HG03457 (cell line): Measurements from ENCODE around the gene SLX4.

Experiments used
- ATAC-seq: cut with Tn5 transposase; IDR thresholded peaks from one replicate; pipeline ENCODE4 v1.9.1; 2021; ENCODE audit warnings: moderate number of reproducible peaks; ENCODE audit not compliant: unreplicated experiment

Gene SLX4

DNA sequence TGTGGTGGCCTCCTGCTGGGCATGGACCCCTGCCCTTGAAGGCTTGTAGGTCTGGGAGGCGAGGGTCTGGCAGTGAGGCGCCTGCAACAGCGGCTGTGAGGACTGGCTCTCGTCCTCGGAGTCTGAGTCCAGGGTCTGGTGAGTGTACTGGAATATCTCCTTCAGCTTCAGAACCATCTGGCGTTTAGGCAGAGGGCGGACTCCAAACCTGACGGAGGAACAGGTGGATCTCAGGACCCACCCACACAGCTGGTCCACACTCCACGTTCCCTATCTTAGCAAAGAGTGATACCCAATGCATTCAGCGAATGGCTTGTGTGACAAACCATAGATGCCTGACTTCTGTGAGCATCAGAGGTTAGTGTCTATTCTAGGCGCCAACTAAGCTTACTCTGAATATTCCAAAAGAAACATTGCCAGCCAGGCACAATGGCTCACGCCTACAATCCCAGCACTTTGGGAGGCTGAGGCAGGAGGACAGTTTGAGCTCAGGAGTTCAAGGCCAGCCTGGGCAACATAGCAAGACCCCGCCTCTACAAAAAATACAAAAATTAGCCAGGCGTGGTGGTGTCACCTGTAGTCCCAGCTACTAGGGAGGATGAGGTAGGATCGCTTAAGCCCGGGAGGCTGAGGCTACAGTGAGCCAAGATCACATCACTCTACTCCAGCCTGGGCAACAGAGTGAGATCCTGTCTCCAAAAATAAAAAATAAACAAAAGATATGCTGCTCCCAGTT, 27.9 kb downstream of the SLX4 start:
- no peak for ATAC-seq

GRCh38 chr16:3582276-3583165, 28.9 kb downstream of the SLX4 start:
- ATAC-seq: no peak

DNA sequence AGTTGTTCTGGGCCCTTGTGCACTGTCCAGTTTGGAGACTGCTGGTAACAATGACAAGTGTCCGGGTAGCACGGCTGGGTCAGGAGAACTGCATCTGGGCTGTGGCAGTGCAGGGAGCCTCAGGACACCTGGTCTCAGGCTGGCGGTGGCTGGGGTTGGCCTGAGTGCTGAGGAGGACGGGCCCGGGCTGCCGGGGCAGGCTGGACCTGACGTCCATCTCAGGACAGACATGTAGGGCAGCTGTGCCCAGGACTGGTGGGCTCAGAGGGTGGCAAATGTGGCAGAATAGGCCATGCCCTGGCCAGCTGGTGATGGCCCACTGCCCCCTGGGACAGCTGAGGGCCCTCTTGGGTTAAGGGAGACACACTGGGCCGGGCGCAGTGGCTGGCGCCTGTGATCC, 30.0 kb downstream of the SLX4 start:
- ATAC-seq: no peak

DNA sequence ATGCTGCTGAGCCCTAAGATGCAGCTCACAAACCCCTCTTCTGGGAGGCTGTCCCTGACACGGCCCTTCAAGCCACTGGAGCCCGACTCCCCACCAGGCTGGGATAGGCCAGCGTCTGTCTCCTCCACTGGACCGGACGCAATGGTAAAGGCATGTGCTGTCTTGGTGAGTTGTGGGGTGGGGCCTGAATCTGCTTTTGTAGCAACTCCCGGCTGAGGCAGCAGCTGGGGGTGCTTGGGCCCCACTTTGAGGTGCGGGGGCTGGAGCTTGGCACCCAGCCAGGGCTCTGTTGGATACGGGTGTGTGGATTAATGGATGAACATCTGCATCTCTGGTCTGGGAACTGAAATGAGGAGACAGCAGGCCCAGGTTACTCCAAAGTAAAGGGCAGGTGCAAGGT, 30.7 kb downstream of the SLX4 start:
- no peak for ATAC-seq

- no peak for ATAC-seq
Measured at GRCh38 chr16:3580251-3580651, 31.2 kb downstream of the SLX4 start.

- no peak for ATAC-seq
Measured at GRCh38 chr16:3579776-3580175, 31.6 kb downstream of the SLX4 start.

DNA sequence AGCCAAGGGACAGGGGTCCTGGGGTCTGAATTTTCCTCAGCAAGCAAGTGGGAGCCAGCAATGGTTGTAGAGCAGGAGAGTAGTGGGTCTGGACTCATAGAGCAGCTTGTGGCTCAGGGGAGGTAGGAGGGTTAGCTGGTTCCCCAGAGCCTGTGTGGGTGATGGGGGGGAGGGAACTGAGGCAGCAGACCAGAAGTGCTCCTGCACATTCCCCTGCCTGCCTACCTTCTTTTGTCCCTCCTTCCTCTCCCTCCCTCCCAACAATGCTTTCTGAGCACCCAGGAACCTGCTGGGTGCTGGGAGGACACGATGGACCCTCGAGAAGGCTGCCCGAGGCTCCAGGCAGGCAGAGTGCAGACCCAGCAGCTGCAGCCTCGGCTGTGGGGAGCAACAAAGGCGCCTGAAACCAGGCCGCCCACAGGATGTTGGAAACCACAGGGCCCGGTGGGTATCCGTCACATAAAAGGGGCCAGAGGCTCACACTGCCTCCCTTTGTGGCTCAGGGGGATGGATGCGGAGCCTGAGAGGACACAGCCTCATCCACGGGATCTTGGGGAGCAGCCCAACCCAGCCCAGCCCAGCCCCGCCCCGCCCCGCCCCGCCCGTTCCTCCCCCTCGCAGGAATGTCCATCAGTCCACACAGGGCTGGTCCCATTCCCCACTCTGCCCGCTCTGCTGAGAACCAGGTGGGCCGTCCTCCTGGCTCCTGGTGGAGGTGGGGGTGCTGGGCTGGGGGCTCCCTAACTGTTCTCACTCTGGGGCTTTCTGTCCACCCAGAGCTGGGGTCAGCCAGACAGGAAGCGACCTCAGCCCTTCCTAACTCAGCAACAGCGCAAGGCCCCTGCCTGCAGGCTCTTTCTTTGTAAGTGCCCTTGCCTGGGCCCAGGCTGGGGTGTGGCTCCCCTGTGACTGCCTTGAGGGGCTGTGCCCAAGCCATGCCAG, 32.5 kb downstream of the SLX4 start:
- peak; percentile 49 for ATAC-seq

GRCh38 chr16:3578121-3578520, 33.3 kb downstream of the SLX4 start:
- ATAC-seq: no peak

DNA sequence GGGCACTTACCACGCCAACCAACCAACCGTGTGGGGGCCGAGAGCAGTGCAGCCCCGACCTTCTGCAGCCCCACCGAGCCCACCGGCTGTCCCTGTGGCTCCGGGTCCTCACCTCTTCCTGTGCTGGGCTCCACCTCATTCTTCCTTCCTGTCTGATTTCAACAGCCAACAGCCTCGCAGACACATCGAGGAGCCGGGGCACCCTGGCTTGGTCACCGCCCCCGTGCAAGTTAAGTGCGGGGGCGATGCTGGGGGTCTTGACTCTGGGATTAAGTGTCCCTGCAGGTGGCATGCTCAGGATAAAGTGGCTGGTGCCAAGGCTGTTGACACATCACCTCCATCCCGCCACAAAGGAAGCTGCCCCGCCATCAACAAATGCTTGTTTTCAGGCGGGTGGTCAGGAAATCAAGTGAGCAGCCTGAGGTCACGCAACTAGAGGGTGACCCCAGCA, 34.1 kb downstream of the SLX4 start, which contains the start of gene NLRC3:
TSS of gene NLRC3 (minus strand) at position 102 of the 451 bp plus-strand sequence. CDS start 12,367 bp downstream, outside the sequence.
- no peak for ATAC-seq

- ATAC-seq: no peak
Measured at GRCh38 chr16:3576211-3576610, 35.2 kb downstream of the SLX4 start.

GRCh38 chr16:3575491-3575890, 35.9 kb downstream of the SLX4 start:
- no peak for ATAC-seq

- ATAC-seq: no peak
Measured at GRCh38 chr16:3574195-3574594, 37.2 kb downstream of the SLX4 start.

DNA sequence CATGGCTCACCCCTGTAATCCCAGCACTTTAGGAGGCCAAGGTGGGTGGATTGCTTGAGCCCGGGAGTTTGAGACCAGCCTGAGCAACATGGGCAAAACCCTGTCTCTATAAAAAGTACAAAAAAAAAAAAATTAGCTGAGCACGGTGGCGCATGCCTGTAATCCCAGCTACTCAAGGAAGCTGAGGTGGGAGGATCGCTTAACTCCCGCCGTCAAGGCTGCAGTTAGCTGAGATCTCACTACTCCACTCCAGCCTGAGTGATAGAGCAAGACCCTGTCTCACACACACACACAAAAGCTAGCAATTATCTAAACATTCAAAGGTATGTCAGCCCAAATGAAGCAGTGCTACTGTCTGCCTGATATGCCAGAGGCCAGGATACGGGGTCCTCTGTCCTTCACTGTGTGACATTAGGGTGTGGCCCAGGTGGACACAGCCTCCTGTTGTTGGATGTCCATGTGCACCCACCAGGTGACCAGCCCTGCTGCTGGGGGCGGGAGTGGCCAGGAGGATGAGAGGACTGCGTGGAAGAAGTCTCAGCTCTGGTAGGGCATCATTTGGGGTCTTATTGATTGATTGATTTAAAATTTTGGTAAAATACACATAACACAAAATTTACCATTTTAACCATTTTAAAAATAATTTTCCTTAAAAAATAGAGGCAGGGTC, 38.1 kb downstream of the SLX4 start:
- no peak for ATAC-seq

DNA sequence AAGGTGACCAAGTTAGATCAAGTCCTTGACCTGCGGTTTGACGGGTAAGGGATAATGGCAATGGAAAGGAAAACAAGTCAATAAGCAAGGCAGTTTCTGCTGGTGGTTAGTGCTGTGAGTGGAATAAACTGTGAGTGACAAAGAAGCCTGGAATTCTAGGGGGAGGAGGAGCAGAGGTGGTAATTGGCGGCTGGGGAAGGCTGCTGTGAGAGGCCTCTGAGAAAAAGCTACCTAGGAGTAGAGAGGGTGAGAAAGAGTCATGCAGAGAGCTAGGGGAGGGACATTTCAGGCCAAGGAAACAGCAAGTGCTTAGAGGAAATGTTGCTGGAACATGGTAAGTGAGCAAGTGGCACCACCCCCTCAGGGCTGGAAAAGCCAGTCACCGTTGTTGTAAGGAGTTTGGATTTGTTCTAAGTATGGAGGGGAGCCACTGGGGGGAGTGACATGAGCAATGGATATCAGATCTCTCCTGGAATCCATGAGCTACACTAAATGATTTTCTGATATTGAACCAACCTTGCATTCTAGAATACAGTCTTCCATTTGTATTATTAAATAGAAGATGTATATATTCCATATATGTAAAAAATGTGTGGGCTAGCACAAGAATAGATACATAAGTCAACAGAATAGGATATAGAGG, 40.9 kb downstream of the SLX4 start:
- no peak for ATAC-seq

GRCh38 chr16:3569851-3570250, 41.6 kb downstream of the SLX4 start:
- no peak for ATAC-seq

- no peak for ATAC-seq
Measured at GRCh38 chr16:3566990-3567389, 44.4 kb downstream of the SLX4 start.

DNA sequence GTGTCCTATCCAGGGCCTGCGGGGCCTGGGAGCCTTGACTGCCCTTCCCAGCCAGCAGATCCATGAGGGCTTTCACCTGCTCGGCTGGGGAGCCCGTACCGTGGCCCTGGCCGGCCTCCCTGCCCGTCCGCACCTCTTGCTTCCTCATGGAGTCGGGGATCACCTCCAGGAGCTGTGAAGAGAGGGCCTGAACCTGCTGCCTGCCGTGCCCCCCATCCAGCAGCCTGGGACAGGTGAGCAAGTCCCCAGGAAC, 46.6 kb downstream of the SLX4 start:
- ATAC-seq: no peak

- ATAC-seq: no peak
Measured at GRCh38 chr16:3564130-3564888, 47.1 kb downstream of the SLX4 start.

- ATAC-seq: no peak
Measured at GRCh38 chr16:3562914-3563480, 48.4 kb downstream of the SLX4 start.
